OCI-M1 (cell line): ENCODE results near the gene SLC1A5.
"Not testable (repeated sequence)": the region's sequence is repeated elsewhere in the genome, so short reads cannot be mapped to it uniquely, and the experiment has no call there.

Source experiments
- DNase-seq: peaks from one replicate; lab custom pipeline; 2025; lab: John Stamatoyannopoulos, UW

The SLC1A5 gene

DNA sequence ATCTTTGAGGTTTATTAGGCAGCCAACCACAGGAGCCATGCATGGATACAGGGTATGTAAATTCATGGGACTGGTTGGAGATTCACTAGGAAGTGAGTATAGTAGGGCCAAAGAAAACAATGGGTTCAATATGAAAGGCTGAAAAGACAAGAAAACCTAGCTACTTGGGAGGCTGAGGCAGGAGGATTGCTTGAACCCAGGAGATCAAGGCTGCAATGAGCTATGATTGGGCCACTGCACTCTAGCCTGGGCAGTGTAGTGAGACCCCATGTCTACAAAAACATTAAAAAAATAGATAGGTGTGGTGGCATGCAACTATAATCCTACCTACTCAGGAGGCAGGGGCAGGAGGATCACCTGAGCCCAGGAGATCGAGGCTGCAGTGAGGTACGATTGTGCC lies 10.3 kb upstream of the SLC1A5 start:
- DNase-seq, result no peak

DNA sequence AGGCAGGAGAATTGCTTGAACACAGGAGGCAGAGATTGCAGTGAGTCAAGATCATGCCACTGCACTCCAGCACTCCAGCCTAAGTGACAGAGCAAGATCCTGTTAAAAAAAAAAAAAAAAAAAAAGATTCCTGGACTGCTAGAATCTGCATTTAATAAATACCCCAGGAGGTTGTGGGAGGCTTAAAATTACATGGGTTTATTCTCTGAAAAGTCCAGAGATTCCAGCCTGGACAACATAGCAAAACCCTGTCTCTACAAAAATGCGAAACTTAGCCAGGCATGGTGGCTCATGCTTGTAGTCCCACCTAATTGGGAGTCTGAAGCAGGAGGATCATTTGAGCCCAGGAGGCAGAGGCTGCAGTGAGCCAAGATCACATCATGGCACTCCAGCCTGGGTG lies 9.5 kb upstream of the SLC1A5 start:
- no peak for DNase-seq

DNA sequence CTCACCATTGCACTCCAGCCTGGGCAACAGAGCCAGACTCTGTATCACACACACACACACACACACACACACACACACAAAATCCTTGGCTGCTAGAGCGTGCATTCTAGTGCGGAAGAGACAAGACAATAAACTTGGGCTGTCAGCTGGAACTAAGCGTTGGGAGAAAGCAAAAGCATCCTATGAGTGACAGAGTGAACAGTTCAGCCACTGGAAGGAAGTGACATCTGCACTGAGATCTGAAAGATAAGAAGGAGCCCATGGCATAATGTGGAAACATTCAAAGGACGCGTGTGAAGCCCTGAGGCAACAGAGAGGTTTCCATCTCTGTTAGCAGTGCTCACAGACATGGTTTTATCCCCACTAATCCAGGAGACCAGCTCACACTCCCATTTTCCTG lies 3.5 kb upstream of the SLC1A5 start:
- peak; percentile 69 for DNase-seq

DNA sequence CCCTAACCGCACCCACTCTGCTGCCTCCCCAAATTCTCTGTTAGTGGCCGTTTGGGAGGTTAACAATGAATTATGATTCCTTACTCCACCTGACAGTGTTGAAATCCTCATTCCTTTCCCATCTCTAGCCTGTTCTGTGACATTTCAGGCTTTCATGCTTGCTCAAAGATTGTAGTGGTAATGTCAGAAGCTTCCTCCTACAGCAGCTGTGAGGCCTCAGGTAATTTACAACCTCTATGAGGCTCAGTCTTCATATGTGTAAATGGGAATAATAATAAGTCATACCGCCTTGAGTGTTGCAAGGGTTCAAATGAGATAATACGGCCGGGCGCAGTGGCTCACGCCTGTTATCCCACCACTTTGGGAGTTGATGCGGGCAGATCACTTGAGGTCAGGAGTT lies 977 bp upstream of the SLC1A5 start:
- DNase-seq, result no peak

DNA sequence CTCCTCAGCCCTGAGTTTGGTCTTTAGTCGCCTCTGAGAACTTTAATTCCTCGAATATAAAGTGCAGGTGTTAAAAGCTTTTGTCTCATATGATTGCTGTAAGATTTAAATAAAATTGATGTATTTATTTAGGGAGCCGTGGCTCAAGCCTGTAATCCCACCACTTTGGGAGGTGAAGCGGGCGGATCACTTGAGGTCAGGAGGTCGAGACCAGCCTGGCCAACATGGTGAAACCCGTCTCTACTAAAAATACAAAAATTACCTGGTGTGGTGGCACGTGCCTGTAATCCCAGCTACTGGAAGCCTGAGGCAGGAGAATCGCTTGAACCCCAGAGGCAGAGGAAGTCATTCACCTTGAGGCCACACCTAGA lies 559 bp upstream of the SLC1A5 start:
- no peak for DNase-seq

DNA sequence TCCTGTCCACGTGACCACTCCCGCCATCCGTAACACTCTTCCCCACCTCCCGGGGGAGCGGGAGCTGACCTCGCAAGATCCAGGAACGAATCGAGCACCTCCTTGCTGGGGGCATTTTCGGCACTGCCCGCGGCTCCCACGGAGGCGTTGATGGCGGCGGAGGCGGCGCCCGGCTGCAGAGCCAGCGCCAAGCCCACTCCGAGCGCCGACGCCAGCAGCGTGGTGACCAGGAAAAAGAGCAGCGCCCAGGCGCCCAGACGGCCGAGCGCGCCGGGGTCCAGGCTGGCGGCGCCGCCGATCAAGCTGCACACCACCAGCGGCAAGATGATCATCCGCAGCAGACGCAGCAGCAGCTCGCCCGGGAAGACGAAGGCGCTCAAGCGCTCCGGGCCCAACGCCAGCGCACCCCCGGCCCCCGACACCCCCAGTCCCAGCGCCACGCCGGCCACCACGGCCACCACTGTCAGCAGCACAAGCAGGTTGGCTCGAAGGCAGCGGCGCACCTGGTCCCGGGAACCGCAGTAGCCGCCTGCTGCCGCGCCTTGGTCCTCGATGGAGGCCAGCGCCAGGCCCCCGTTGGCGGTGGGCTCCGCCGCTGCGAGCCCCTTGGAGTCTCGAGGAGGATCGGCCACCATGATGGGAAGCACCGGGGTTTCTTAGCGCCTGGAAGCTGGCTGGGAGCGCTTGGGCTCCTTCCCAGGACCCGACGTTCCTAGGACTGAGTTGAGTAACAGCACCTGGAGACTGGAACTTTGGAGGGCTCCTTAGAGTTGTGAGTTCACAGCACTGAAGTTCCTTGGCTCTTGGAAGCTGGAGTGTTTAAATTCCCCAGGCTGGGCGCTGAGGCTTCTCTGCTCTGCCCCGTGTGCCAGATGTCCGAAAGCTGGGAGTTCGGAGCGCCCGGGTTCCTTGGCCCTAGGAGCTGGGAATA lies 798 bp downstream of the SLC1A5 start:
- DNase-seq, result no peak

DNA sequence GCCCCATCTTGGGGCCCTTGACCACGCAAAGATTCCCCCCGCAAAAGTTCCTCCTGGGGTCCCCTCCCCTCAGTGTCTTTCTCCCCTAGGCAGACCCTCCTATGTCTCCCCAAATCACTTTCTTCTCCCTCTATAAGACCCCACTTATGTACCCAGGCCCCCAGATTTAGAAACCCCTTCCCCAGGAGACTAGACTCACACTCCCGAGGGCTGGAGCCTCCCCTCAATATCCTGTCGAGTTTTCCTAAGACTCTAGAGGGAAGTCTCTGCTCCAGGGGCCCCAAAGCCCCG lies 1.4 kb downstream of the SLC1A5 start:
- DNase-seq, result peak; percentile 77

DNA sequence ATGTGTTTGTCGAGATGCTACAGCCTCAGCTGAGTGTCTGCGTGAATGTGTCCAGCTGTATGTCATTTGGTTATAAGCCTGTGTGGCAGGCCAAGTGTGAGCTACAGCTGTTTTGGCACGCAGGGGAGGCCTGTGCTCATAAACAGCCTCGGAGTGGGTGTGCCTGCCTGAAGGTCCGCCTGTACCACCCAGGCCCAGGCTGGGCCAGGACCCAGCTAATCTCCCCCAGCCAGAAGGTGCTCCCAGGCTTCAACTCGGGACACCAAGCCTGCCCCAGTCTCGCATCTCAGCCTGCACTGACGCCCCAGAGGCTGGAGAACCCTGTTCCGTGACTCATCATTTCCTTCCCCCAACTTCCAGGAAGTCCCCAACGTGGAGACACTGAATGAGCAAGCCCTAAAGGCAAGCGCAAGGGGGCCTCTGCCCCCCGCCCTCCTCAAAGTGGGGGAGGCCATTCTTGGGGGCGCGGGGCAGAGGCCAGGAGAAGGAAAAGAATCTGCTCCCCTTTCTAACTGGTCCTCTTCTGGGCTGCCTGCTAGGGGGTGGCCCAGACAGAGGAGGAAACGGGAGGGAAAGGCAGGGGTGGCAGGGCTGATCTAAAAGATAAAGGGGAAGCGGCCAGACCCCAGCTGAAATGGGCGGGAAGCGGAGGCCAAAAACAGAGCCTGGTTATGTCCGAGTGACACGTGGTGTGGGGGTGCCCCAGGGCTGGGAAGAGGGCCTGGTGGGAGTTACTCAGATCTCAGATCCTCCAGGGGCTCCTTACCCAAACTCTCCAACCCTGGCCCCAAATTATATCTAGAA lies 2.0 kb downstream of the SLC1A5 start:
- DNase-seq, result peak; percentile 96

DNA sequence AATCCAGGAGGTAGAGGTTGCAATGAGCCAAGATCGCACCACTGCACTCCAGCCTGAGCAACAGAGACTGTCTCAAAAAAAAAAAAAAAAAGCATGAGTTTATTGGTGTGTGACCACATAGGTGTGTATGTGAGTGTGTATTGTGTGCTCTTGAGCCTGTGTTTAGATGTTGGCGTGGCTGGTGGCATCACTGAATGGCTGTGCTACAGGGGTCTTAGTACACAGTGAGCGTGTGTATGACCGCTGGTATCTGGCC lies 2.5 kb downstream of the SLC1A5 start:
- DNase-seq, result no peak

DNA sequence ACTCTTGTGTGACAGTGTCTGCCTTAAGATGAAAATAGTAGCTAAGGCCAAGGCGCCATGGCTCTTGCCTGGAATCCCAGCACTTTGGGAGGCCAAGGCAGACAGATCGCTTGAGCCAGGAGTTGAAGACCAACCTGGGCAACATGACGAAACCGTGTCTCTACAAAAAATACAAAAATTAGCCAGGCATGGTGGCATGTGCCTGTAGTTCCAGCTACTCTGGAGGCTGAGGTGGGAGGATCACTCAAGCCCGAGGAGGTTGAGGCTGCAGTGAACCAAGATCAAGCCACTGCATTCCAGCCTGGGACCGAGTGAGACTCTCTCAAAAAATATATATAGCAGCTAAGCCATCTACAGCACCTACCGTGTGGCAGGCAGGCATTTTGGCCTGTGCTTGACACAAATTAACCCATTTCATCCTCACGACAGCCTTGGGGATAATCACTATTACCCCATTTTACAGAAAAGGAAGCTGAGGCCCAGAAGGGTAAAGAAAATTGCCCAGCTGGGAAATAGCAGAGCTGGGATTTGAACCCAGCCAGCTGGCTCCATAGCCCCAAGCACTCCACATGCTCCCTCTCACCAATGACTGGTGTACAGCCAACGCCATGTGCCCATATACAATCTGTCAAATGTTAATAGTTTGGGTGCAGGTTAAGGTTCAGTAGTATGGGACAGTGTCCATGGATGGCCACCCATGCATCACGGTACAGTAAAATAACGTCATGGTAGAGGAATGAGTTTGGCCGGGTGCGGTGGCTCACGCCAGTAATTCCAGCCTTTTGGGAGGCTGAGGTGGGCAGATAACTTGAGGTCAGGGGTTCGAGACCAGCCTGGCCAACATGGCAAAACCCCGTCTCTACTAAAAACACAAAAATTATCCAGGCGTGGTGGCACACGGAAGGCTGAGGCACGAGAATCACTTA lies 3.1 kb downstream of the SLC1A5 start:
- peak; percentile 70 for DNase-seq

DNA sequence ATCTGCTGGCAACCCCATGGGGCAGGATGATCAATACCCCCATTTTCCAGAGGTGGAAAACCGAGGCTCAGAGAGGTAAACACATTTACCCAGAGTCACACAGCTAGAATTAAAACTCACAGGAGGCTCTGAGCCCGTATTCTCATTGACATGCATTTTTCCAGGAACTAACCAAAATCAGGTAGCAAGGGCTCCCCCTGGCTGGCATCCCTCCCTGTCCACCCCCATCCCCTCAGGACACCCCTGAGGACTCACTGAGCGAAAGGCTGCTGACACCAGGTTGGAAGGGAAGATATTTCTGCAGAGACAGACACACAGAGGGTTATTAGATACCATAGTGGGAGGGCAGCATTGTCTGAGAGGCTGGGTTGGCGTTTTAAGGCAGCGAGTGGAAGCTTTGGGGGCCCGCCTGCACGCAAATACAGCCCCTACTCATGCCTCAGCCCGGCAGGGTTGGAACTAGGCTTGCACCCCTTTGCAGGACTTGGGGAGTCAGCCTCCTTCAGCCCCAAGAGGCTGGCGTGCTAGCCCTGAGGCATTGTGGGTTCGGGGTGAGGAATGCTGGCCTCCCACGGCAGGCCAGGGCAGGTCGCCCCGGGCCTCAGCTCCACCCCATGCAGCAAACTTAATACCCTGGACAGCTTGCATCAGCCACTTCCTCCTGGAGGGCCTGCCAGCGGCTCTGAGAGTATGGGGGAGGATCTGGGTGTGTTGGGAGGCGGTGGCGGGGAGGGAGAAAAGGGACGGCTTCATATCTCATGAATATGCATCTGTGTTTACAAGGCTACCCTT lies 3.9 kb downstream of the SLC1A5 start:
- DNase-seq, result peak; percentile 99

DNA sequence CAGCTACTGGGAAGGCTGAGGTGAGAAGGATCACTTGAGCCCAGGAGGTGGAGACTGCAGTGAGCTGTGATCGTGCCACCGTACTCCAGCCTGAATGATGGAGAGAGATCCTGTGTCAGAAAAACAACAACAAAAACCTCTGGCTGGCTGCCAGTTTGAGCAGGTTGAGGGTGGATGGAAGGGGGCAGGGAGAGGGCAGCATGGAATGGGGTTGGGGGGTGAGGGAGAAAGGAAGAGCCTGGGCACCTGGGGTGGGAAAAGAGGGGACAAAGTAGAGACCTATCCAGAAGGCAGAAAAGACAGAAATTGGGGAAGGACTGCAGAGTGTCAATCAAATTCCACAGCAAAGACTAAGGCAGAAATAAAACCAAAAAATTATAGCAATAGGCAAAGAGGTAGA lies 4.7 kb downstream of the SLC1A5 start:
- no peak for DNase-seq

DNA sequence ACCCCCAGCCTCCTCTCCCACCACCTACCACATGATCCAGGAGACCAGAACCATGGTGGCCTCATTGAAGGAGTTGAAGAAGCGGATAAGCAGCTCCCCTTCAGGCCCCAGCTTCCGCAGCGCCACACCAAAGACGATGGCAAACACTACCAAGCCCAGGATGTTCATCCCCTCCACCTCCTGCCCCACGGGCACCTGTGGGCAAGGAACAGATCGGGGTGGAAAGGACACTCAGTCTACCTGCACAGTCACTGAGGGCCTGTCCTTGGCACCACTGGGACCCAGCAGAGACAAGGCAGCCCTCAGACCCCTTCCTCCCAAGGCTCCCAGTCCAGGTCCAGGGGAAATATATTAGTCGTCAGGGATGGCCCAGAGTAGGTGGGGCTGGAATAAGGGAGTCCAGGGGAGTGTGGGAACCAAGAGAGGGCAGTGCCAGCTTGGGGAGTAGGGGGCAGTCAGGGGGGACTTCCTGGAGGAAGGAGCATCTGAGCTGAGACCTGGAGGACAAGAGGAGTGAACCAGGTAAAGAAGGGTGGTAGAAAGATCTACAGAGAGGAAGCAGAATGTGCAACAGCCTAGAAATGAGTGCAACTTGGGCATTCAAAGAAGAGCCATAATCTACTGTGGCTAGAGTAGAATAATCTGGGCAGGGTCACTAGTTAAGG lies 5.9 kb downstream of the SLC1A5 start:
- DNase-seq, result no peak

DNA sequence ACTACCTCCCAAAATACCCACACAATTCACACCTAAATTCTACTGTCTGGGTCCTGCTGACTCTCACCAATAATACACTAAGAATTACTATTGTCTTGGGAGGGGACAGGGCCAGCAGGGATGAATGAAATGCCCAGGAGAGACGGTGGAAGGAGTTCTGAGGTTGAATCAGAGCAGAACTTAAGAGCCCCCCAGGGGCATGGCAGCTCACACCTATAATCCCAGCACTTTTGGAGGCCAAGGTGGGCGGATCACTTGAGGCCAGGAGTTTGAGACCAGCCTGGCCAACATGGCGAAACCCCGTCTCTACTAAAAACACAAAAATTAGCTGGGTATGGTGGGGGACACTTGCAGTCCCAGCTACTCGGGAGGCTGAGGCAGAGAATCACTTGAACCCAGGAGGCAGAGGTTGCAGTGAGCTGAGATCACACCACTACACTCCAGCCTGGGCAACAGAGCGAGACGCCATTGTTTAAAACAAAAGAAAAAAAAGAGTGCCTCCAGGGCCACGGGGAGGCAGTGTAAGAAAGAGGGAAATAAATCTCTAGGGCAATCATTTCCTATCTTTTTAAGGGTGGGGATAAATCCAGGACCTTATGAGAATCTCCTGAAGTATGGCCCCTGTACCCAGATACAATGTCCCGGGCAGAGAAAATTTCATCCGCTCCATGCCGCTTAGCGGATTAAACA lies 10.3 kb downstream of the SLC1A5 start:
- not testable (repeated sequence) for DNase-seq

DNA sequence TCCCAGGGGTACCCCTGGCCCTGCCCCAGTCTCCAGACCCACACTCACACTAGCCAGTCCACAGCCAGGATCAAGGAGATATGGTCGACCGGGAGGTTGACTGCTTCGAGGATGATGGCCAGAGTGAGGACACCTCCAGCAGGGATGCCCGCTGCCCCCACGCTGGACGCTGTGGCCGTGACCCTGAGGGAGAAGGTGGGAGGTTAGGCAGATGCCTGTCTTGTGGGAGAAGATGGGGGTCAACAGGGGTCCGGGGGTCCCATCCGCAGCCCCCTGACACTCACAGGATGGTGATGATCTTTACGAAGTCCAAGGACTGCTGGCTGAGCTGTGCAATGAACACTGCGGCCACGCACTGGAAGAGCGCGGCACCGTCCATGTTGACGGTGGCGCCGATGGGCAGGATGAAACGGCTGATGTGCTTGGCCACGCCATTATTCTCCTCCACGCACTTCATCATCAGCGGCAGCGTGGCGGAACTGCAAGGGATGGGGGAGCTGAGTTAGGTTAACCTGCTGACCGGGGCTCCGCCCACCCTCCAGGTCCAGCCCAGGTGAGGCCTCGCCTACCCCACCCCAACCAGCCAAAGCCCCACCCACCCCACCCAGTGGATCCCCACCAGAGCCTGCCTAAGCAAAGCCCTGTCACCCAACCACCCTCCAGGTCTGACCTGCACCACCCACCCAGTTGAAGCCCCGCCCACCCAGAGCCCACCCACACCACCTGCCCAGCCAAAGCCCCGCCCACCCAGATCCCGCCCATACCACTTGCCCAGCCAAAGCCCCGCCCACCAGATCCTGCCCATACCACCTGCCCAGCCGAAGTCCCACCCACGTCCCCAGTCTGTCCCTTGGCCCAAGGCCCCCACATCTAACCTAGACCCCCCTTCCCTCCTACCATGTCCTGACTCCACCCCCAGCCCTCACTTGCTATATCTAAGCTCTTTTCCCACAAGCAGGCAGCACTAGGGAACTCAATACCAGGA lies 11.2 kb downstream of the SLC1A5 start:
- no peak for DNase-seq

DNA sequence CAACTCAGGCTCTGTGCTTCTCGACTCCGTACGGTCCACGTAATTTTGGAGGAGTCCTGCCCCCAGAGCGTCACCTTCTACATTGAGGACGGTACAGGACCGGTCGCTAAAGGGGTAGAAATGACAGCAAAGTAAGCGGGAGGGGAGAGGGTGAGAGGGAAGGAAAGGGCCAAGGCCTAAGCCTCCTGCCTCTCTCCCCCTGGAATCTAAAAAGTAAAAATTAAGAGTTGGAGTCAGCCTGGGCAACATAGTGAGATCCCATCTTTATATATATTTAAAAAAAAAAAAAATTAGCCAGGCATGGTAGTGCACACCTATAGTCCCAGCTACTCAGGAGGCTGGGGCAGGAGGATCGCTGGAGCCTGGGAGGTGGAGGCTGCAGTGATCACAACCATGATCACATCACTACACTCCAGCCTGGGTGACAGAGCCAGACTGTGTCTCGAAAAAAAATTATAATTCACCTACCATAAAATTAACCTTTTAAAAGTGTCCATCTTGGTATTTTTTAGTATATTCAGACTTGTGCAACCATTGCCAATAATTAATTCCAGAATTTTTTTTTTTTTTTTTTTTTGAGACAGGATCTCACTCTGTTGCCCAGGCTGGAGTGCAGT lies 12.6 kb downstream of the SLC1A5 start:
- DNase-seq, result no peak

DNA sequence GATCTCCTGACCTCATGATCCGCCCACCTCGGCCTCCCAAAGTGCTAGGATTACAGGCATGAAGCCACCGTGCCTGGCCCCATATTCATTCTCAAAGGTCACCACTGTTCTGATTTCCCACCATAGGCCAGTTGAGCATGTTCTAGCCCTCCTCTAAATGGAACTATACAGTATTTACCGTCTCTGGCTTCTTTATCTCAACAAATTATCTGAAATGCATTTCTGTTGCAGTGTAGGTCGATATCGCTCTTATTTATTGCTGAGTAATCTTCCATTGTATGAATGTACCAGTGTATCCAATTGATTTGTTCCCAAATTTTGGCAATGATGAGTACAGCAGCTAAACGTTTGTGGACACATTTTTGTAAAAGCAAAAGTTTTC lies 15.4 kb downstream of the SLC1A5 start:
- no peak for DNase-seq

DNA sequence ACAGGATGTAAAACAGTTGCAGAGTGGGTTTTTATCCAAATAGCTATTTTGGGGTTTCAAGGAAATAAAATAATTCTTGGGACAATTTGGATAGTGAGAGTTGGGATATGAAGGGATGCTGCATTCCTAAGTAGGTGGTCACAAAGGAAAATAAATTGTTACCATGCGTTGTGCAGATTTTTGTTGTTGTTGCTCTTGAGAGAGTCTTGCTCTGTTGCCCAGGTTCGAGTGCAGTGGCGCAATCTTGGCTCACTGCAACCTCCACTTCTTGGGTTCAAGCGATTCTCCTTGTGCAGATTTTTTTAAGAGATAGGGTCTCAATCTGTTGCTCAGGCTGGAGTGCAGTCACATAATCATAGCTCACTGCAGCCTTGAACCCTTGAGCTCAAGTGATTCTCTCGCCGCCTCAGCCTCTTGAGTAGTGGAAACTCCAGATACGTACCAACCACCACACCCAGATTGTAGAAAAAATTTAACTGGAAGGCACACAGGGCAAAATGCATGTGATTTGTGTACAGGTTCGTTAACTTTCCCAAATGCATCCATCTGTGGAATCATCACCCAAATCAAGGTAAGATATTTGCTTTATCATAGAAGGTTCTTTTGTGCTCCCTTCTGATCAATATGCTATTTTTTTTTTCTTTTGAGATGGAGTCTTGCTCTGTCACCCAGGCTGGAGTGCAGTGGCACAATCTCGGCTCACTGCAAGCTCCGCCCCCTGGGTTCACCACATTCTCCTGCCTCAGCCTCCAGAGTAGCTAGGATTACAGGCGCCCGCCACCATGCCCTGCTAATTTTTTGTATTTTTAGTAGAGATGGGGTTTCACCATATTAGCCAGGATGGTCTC lies 16.0 kb downstream of the SLC1A5 start:
- peak; percentile 19 for DNase-seq
